HG02610 (cell line): ENCODE results near the gene CEL.
"Not testable (repeated sequence)": the region's sequence is repeated elsewhere in the genome, so short reads cannot be mapped to it uniquely, and the experiment has no call there.

Source experiments
- ATAC-seq: cut with Tn5 transposase; IDR thresholded peaks from one replicate; pipeline ENCODE4 v1.9.1; 2021; ENCODE audit warnings: mild to moderate bottlenecking, moderate library complexity; ENCODE audit not compliant: unreplicated experiment

CEL gene

GRCh38 chr9:133061764-133062145 lies at the start of gene CEL:
TSS of gene CEL (plus strand) at chr9:133061981. CDS start at chr9:133062003, 22 bp downstream.
- not testable (repeated sequence) for ATAC-seq

- ATAC-seq: no peak
These were observed 47.1 kb upstream of the CEL start for GRCh38 chr9:133014696-133015095.

GRCh38 chr9:133023117-133023890 lies 38.5 kb upstream of the CEL start:
- ATAC-seq: no peak

GRCh38 chr9:133026426-133026825 lies 35.4 kb upstream of the CEL start:
- ATAC-seq: no peak

DNA sequence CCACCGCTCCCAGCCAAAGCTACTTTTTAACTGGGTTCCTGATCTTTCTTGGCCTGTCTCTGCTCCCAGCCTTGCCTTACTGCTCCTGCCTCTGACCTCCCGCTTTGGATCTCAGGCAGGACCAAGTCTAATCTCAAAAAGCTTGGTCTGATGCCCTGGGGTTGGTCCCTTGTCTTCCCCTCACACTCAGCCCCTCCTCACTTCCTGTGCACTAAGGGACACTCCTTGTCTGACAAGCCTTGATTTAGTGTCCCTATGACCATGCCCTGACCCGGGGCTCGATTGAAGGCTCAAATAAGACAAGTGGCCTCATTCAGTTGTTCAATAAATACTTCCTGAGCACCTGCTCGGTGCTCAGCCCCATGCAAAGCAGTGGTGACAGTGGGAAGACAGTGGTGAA lies 34.6 kb upstream of the CEL start:
- no peak for ATAC-seq

GRCh38 chr9:133028221-133028620 lies 33.6 kb upstream of the CEL start:
- ATAC-seq: no peak

DNA sequence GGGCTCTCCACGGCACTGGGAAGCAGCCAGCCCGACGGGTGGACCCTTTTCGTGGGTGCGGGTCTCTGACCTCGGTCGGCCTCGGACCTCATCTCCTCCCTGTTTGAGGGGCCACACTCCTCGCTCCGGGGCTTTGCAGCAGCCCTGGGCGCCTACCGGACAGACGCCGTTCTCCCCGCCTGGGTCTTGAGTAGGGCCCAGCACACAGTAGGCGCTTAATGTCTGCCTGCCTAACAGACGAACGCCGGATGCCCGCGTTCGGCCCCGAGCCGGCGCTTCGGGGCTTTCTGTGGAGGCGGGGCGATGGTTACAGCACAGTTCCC lies 31.8 kb upstream of the CEL start:
- ATAC-seq: no peak

GRCh38 chr9:133030317-133031129 lies 31.3 kb upstream of the CEL start, which contains the start of gene GTF3C5:
TSS of gene GTF3C5 (plus strand) at chr9:133030997. CDS start at chr9:133031012, 15 bp downstream.
- peak; percentile 94 for ATAC-seq

GRCh38 chr9:133031130-133031422 lies 30.7 kb upstream of the CEL start:
- ATAC-seq: no peak

DNA sequence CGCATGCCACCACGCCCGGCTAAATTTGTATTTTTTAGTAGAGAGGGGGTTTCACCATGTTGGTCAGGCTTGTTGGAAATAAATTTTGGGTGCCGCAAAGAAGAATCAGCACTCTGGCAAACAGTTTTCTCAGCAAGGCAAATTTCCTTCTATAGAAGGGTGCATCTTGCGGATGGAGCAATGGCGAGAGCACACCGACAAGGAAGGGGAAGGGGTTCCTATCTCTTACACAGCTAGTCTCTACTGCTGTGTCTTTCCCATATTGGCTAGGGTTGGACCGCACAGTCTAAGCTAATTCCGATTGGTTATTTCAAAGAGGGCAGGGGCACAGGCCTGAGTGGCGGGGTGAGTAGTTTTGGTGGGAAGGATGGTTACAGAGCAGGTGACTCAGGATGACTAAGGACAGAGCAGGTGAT lies 30.3 kb upstream of the CEL start:
- no peak for ATAC-seq

- no peak for ATAC-seq
These were observed 29.6 kb upstream of the CEL start for GRCh38 chr9:133032171-133032570.

- no peak for ATAC-seq
These were observed 26.1 kb upstream of the CEL start for GRCh38 chr9:133035669-133036068.

DNA sequence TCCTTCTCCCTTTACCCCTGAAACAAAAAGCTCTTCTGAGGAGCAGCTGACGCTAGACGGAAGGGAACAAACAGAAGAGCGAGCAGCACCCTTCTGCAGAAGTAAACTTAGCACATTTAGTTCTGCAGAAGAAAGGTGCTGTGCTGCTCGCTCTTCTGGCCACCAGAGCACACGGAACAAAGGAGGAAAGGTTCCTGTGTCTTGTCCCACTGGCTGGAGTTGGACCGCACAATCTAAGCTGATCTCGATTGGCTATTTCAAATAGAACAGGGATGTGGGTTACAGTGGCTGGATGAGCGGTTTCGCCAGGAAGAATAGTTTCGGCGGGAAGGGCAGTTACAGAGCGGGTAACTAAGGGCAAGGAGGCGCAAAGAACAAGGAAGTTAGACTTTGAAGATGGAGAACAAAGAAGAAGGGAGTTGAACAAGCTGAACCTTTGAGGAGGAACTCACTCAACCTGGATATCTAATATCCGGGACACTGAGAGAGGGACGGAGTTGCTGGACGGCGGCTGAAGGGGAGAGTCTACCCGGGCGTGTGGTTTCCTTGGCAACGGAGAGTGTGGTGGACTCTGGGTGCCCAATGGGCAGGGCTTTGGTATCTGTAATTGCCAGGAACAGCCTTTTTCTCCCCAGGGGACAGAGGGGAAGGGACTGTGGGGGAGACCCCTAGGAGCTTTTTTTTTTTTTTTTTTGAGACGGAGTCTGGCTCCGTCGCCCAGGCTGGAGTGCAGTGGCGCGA lies 23.8 kb upstream of the CEL start:
- no peak for ATAC-seq

- ATAC-seq: not testable (repeated sequence)
These were observed 20.8 kb upstream of the CEL start for GRCh38 chr9:133040892-133041479.

GRCh38 chr9:133041958-133042357 lies 19.8 kb upstream of the CEL start:
- no peak for ATAC-seq

GRCh38 chr9:133042676-133043075 lies 19.1 kb upstream of the CEL start:
- no peak for ATAC-seq

DNA sequence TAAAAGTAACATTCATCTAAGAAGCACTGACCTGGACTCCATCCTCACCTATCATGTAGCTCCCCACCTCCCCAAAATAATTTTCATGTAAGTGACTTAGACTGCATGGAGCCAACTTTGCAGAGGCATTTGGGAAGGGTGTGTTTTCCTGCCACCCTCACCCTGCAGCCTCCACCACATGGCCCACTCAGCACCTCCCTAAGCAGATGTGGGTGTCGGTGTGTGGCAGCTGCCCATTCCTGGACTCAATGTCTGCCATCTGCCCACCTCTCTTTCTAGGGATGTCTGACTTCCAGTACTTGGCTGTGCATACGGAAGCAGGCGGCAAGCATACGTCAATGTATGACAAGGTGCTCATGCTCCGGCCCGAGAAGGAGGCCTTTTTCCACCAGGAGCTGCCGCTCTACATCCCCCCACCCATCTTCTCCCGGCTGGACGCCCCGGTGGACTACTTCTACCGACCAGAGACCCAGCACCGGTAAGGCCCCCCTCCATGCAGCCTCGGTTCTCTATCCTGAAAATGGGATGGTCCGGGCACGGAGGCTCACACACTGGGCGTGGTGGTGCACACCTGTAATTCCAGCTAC lies 18.2 kb upstream of the CEL start:
- ATAC-seq: no peak

DNA sequence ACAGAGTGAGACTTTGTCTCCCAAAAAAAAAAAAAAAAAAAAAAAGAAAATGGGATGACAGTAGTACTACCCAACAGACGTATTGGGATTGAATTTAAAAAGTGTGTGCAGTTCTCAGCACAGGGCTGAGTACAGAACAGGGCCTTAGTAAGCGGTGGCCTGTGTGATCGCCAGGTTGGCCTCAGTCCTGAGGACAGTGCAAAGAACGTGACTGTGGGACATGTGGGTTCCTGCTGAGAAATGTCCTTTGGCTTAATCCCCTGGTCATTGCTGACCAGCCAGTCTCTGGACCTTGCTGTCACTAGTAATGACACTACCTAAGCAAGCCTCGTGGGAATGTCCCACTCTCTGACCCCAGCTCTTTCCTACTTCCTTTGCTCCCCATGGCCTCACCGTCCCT lies 17.7 kb upstream of the CEL start:
- no peak for ATAC-seq

DNA sequence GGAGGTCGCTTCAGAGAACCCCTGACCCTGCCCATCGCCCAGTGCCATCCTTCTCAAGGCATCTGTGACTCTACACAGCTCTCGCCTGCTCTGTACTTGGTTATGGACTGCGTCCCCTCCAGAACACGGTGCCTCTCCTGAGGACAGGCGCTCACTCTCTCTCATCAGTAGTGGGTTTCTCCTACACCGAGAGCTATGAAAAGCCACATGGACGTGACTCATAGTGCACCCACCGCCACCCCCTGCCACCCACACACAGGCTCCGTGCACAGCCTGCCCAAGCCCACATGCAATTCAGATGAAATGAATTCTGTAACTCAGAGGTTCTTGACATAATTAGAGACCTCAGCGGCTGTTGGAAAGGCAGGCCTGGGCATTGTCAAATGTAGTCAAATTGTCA lies 17.1 kb upstream of the CEL start:
- ATAC-seq: no peak

GRCh38 chr9:133045132-133045531 lies 16.6 kb upstream of the CEL start:
- ATAC-seq: no peak
